ENCODE measurements around the gene SH2B3. TPM values are rescaled to one million over a fixed set of nuclear protein-coding genes. Genes with fewer than 3 reads are reported as not detected.

SH2B3 gene
- total and polyA plus RNA-seq, 2 experiments from 2014 or later, result 5.5 to 11.6 TPM

DNA sequence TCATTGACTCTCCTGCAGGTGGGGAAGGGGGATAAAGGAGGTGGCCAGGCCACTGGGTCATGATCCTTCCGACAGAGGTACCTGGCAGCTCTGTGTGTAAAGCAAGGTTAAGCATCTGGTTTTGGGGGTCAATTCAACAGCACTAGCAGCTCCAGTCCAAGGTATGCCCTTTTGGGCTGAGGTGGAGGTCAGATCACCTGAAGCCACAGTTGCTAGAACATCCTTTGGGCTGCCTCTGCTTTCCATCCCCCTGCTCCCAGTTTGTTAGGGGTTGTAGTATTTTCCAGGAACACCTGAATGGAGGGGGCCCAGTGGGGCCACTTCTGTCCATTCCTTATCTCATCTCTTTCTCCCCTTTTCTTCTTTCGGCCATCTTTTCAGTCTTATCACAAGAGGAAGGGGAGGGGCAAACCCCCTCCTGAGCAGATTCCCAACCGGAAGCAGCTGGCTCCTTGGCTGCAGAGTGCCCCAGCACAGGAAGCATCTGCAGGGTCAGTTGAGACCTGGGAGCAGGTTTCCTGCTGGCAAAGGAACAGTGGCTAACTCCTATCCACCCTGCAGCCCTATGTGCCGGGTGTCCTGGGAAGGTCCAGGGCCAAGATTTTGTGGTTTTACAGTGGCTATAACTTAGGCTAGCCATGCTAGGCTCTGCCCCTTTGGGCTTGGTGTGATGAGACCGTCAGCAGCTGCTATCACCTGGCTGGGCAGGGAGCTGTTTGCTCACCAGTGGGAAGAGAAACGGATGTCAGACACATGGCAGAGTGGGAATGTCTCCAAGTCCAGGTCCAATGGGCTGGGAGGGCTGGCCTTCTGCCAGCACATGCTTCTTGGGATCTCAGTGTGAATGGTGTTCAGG is 40.2 kb downstream of the SH2B3 start:
- Histone ChIP-seq H3K4me1 (ENCODE audit: low read depth) (peaks cover 17% of the 10 kb centered on the region), H3K9me3 (ENCODE audit: low read depth) (no peaks in the 10 kb centered on the region), H3K27ac (peak overlapping the region; percentile 81), H3K27me3 (no peaks in the 10 kb centered on the region), H3K4me3 (no peak overlapping the region), H3K36me3 (peaks cover 18% of the 10 kb centered on the region)
- peak in 1 of 2 donors; percentile 72 for DNase-seq (ENCODE audit: low read depth in 1 of 2, low spot score in 1 of 2)
- TF ChIP-seq, protein P1, sequence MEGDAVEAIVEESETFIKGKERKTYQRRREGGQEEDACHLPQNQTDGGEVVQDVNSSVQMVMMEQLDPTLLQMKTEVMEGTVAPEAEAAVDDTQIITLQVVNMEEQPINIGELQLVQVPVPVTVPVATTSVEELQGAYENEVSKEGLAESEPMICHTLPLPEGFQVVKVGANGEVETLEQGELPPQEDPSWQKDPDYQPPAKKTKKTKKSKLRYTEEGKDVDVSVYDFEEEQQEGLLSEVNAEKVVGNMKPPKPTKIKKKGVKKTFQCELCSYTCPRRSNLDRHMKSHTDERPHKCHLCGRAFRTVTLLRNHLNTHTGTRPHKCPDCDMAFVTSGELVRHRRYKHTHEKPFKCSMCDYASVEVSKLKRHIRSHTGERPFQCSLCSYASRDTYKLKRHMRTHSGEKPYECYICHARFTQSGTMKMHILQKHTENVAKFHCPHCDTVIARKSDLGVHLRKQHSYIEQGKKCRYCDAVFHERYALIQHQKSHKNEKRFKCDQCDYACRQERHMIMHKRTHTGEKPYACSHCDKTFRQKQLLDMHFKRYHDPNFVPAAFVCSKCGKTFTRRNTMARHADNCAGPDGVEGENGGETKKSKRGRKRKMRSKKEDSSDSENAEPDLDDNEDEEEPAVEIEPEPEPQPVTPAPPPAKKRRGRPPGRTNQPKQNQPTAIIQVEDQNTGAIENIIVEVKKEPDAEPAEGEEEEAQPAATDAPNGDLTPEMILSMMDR (IDR thresholded peaks at IDR 0.05; ENCODE audit: low read depth, low read length), result no peak

DNA sequence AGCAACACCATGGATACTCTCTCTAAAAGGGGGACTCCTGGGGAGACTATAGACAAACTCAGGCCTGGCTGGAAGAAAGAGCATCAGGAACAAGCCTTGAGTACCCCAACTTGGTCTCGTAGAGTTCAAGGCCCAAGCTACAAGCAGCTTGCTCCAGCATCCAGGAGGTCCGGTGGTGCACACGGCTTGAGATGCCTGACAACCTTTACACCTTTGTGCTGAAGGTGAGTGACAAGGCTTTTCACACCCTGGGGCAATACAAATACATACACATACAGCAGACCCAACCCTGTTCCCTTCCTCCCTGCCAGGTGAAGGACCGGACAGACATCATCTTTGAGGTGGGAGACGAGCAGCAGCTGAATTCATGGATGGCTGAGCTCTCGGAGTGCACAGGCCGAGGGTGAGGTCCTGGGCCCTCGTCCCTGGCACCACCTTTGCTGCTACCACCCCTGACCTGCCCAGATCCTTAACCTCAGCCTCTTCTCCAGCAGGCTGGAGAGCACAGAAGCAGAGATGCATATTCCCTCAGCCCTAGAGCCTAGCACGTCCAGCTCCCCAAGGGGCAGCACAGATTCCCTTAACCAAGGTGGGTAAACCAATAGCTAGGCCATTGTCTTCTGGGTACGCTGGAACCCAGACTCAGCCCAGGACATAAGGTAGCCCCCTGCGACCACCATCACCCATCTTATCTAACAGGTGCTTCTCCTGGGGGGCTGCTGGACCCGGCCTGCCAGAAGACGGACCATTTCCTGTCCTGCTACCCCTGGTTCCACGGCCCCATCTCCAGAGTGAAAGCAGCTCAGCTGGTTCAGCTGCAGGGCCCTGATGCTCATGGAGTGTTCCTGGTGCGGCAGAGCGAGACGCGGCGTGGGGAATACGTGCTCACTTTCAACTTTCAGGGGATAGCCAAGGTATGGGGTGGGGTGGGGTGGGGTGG is 41.2 kb downstream of the SH2B3 start:
- peak overlapping the region; percentile 81 for H3K27ac ChIP-seq
- H3K4me3 ChIP-seq, result no peak overlapping the region
- H3K9me3 ChIP-seq (ENCODE audit: low read depth), result no peaks in the 10 kb centered on the region
- H3K4me1 ChIP-seq (ENCODE audit: low read depth), result peaks cover 17% of the 10 kb centered on the region
- no peaks in the 10 kb centered on the region for H3K27me3 ChIP-seq
- DNase-seq (ENCODE audit: low read depth in 1 of 2, low spot score in 1 of 2), result no peak
- peaks cover 26% of the 10 kb centered on the region for H3K36me3 ChIP-seq
- TF ChIP-seq, protein P1 (IDR thresholded peaks at IDR 0.05; ENCODE audit: low read depth, low read length), result no peak

DNA sequence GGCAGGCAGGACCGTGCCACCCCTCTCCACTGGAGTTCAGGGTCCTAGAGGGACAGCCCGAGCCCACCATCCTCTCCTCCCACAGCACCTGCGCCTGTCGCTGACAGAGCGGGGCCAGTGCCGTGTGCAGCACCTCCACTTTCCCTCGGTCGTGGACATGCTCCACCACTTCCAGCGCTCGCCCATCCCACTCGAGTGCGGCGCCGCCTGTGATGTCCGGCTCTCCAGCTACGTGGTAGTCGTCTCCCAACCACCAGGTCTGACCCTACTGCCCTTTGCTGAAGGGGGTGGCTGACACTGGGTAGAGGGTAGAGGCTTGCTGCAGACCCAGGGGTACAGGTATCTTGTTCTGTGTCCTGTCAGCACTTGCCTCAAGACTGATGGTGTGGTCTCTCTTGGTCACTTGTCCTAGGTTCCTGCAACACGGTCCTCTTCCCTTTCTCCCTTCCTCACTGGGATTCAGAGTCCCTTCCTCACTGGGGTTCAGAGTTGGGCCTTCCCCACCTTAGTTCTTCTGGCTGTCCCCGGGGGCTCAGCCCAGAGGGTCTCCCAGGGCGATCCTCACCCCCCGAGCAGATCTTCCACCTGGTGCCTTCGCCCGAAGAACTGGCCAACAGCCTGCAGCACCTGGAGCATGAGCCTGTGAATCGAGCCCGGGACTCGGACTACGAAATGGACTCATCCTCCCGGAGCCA is 42.0 kb downstream of the SH2B3 start:
- H3K4me3 ChIP-seq, result no peak overlapping the region
- TF ChIP-seq, protein P1 (IDR thresholded peaks at IDR 0.05; ENCODE audit: low read depth, low read length), result no peak
- no peaks in the 10 kb centered on the region for H3K27me3 ChIP-seq
- DNase-seq (ENCODE audit: low read depth in 1 of 2, low spot score in 1 of 2), result no peak
- no peak overlapping the region for H3K27ac ChIP-seq
- no peaks in the 10 kb centered on the region for H3K9me3 ChIP-seq (ENCODE audit: low read depth)
- H3K4me1 ChIP-seq (ENCODE audit: low read depth), result peaks cover 17% of the 10 kb centered on the region
- peaks cover 28% of the 10 kb centered on the region for H3K36me3 ChIP-seq

DNA sequence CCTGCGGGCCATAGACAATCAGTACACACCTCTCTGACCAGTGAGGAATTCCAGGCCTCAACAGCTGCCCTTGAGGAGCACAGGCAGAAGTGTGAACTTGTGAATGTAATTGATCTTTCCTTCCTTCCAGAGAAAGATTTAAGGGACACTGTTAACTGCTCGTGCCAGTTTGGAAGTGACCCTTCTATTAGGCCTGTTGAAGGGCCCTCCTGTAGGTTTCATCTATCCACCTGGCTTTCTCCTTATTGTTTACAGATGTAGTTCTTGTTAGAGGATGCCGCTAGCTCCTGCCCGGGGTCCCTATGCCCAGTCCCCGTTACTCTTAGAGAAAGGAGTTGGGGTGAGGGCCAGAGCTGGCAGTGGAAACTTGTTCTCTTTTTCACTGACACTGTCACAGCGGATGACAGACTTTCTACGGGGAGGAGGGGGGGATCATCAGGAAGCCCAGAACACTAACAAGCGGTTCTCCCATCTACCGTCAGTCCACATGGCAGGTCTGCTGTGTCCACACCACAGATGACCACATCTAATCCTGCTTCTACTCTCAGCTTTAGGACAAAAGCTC is 42.6 kb downstream of the SH2B3 start:
- no peaks in the 10 kb centered on the region for H3K9me3 ChIP-seq (ENCODE audit: low read depth)
- peaks cover 31% of the 10 kb centered on the region for H3K36me3 ChIP-seq
- TF ChIP-seq, protein P1 (IDR thresholded peaks at IDR 0.05; ENCODE audit: low read depth, low read length), result no peak
- no peak overlapping the region for H3K4me3 ChIP-seq
- no peaks in the 10 kb centered on the region for H3K27me3 ChIP-seq
- no peak for DNase-seq (ENCODE audit: low read depth in 1 of 2, low spot score in 1 of 2)
- peaks cover 17% of the 10 kb centered on the region for H3K4me1 ChIP-seq (ENCODE audit: low read depth)
- H3K27ac ChIP-seq, result no peak overlapping the region
